ENCODE results near the gene UQCRH. TPM values are rescaled to one million over a fixed set of nuclear protein-coding genes. Genes with fewer than 3 reads are reported as not detected.
"Not testable (repeated sequence)": the region's sequence is repeated elsewhere in the genome, so short reads cannot be mapped to it uniquely, and the experiment has no call there.

The UQCRH gene
- total RNA-seq, 2 donors from 2014 or later = 375 to 400 TPM

GRCh38 chr1:46331786-46332540 is 28.5 kb downstream of the UQCRH start:
- not testable (repeated sequence) for H3K36me3 ChIP-seq (ENCODE audit: control insufficient read depth, insufficient read depth, low read length); H3K27me3 ChIP-seq (ENCODE audit: control insufficient read depth, insufficient read depth, low read length, poor library complexity, severe bottlenecking); H3K9ac ChIP-seq (ENCODE audit: extremely low read depth, low read length, poor library complexity, severe bottlenecking); DNase-seq; H3K4me3 Mint-ChIP-seq; H3K9me3 Mint-ChIP-seq; H3K27me3 Mint-ChIP-seq (ENCODE audit: insufficient read depth); H3K4me3 ChIP-seq (ENCODE audit: low read length); H3K4me1 ChIP-seq (ENCODE audit: control insufficient read depth, insufficient read depth, low read length); H3K36me3 Mint-ChIP-seq (ENCODE audit: low read depth); H3K9me3 ChIP-seq (ENCODE audit: control insufficient read depth, low read length); H3K27ac Mint-ChIP-seq
- WGBS, 2 experiments (ENCODE audit: insufficient coverage in 1 of 2, insufficient read length in 1 of 2) = 62 to 87% methylated on average over 19 to 24 of the region's 24 CpGs
- H3K27ac ChIP-seq (ENCODE audit: low read depth, low read length) = peak overlapping the region; percentile 53
- H3K4me1 Mint-ChIP-seq = peaks cover 15% of the 10 kb centered on the region

- no peak overlapping the region for H3K9ac ChIP-seq (ENCODE audit: extremely low read depth, low read length, poor library complexity, severe bottlenecking)
- H3K27ac ChIP-seq (ENCODE audit: low read depth, low read length) = no peak overlapping the region
- Mint-ChIP-seq H3K9me3 (no peaks in the 10 kb centered on the region), H3K36me3 (ENCODE audit: low read depth) (no peaks in the 10 kb centered on the region), H3K4me3 (no peak overlapping the region), H3K27ac (no peak overlapping the region), H3K4me1 (peaks cover 15% of the 10 kb centered on the region), H3K27me3 (ENCODE audit: insufficient read depth) (no peaks in the 10 kb centered on the region)
- peak; percentile 69 for TF ChIP-seq CTCF (conservative IDR thresholded peaks at IDR 0.05)
- H3K4me1 ChIP-seq (ENCODE audit: control insufficient read depth, insufficient read depth, low read length) = no peaks in the 10 kb centered on the region
- 77 to 94% methylated on average over 3 to 9 of the region's 9 CpGs for WGBS, 2 experiments (ENCODE audit: insufficient coverage in 1 of 2, insufficient read length in 1 of 2)
- H3K36me3 ChIP-seq (ENCODE audit: control insufficient read depth, insufficient read depth, low read length) = no peaks in the 10 kb centered on the region
- H3K9me3 ChIP-seq (ENCODE audit: control insufficient read depth, low read length) = no peaks in the 10 kb centered on the region
- no peaks in the 10 kb centered on the region for H3K27me3 ChIP-seq (ENCODE audit: control insufficient read depth, insufficient read depth, low read length, poor library complexity, severe bottlenecking)
- DNase-seq = peak; percentile 78
- no peak overlapping the region for H3K4me3 ChIP-seq (ENCODE audit: low read length)
These were observed 30.0 kb downstream of the UQCRH start for GRCh38 chr1:46333300-46334029.

GRCh38 chr1:46334030-46334384 is 30.5 kb downstream of the UQCRH start:
- Histone ChIP-seq H3K4me3 (ENCODE audit: low read length) (no peak overlapping the region), H3K27ac (ENCODE audit: low read depth, low read length) (no peak overlapping the region), H3K27me3 (ENCODE audit: control insufficient read depth, insufficient read depth, low read length, poor library complexity, severe bottlenecking) (no peaks in the 10 kb centered on the region), H3K9ac (ENCODE audit: extremely low read depth, low read length, poor library complexity, severe bottlenecking) (no peak overlapping the region), H3K4me1 (ENCODE audit: control insufficient read depth, insufficient read depth, low read length) (no peaks in the 10 kb centered on the region), H3K9me3 (ENCODE audit: control insufficient read depth, low read length) (no peaks in the 10 kb centered on the region), H3K36me3 (ENCODE audit: control insufficient read depth, insufficient read depth, low read length) (no peaks in the 10 kb centered on the region)
- no peak for TF ChIP-seq CTCF (conservative IDR thresholded peaks at IDR 0.05)
- no peaks in the 10 kb centered on the region for H3K27me3 Mint-ChIP-seq (ENCODE audit: insufficient read depth)
- DNase-seq = no peak
- H3K36me3 Mint-ChIP-seq (ENCODE audit: low read depth) = no peaks in the 10 kb centered on the region
- peaks cover 15% of the 10 kb centered on the region for H3K4me1 Mint-ChIP-seq
- no peak overlapping the region for H3K27ac Mint-ChIP-seq
- H3K4me3 Mint-ChIP-seq = no peak overlapping the region
- WGBS, 2 experiments (ENCODE audit: insufficient coverage in 1 of 2, insufficient read length in 1 of 2) = 87 to 100% methylated on average over 1 to 2 of the region's 2 CpGs
- H3K9me3 Mint-ChIP-seq = no peaks in the 10 kb centered on the region

All from endodermal cell (in vitro differentiated cells).